GM23338 (cell line): ENCODE data around the gene DDX27. TPM values are rescaled to one million over a fixed set of nuclear protein-coding genes. Genes with fewer than 3 reads are reported as not detected.
A peak's percentile ranks its signal among the peaks of the same experiment; 100 is the strongest.

Experiments
- ATAC-seq: fragments of 200-7000 bp; cut with Tn5 transposase; 3 replicates; pipeline ENCODE4 v1.9.1; 2020
- DNase-seq: peaks from one replicate; pipeline ENCODE4 v3.0.0-alpha.2; 2015; ENCODE audit warnings: low spot score
- H2AFZ ChIP-seq: fragments of 200-600 bp; sonication (generic); 2 replicates; pipeline ENCODE4 v1.8.0; 2016; ENCODE audit warnings: antibody characterized with exemption, mild to moderate bottlenecking, moderate library complexity
- H3F3A ChIP-seq: fragments of 200-600 bp; sonication (generic); replicated peaks from 2 replicates; pipeline ENCODE4 v1.8.0; 2017; ENCODE audit warnings: antibody characterized with exemption, mixed run types, low read depth
- H3K27ac ChIP-seq: fragments of 200-600 bp; sonication (generic); 2 replicates; pipeline ENCODE4 v1.6.1; 2016; ENCODE audit warnings: low read depth
- H3K27me3 ChIP-seq: fragments of 200-600 bp; sonication (generic); 2 replicates; pipeline ENCODE4 v1.8.0; 2016; ENCODE audit warnings: mild to moderate bottlenecking, mixed run types, moderate library complexity; ENCODE audit not compliant: insufficient read depth
- H3K36me3 ChIP-seq: fragments of 200-600 bp; sonication (generic); 2 replicates; pipeline ENCODE4 v1.8.0; 2016; ENCODE audit warnings: mild to moderate bottlenecking; ENCODE audit not compliant: insufficient read depth
- H3K4me1 ChIP-seq: fragments of 200-600 bp; sonication (generic); 2 replicates; pipeline ENCODE4 v1.8.0; 2016; ENCODE audit warnings: mild to moderate bottlenecking, moderate library complexity; ENCODE audit not compliant: insufficient read depth
- H3K4me2 ChIP-seq: fragments of 200-600 bp; sonication (generic); 2 replicates; pipeline ENCODE4 v1.7.1; 2017; ENCODE audit warnings: mixed run types
- H3K4me3 ChIP-seq: fragments of 200-600 bp; sonication (generic); 2 replicates; pipeline ENCODE4 v1.6.1; 2016; ENCODE audit warnings: mixed run types
- H3K79me2 ChIP-seq: fragments of 200-600 bp; sonication (generic); replicated peaks from 2 replicates; pipeline ENCODE4 v1.8.0; 2017; ENCODE audit warnings: mild to moderate bottlenecking; ENCODE audit not compliant: insufficient read depth
- H3K9me2 ChIP-seq: fragments of 200-600 bp; sonication (generic); 2 replicates; pipeline ENCODE4 v1.8.0; 2017; ENCODE audit not compliant: insufficient read depth
- H4K20me1 ChIP-seq: fragments of 200-600 bp; sonication (generic); replicated peaks from 2 replicates; pipeline ENCODE4 v1.8.0; 2017; ENCODE audit warnings: mild to moderate bottlenecking; ENCODE audit not compliant: insufficient read depth
- H3K27ac Mint-ChIP-seq: 2 replicates; pipeline ENCODE4 v1.8.0; 2020; ENCODE audit warnings: inconsistent platforms, mild to moderate bottlenecking, moderate library complexity, mixed read lengths
- H3K27me3 Mint-ChIP-seq: 3 replicates; pipeline ENCODE4 v1.8.0; 2022; ENCODE audit warnings: low read depth, mild to moderate bottlenecking, moderate library complexity, mixed read lengths, inconsistent platforms; ENCODE audit not compliant: insufficient read depth, poor library complexity
- H3K36me3 Mint-ChIP-seq: 3 replicates; pipeline ENCODE4 v1.8.0; 2021; ENCODE audit warnings: low read depth, mild to moderate bottlenecking, inconsistent platforms, moderate library complexity, mixed read lengths
- H3K4me1 Mint-ChIP-seq: 3 replicates; pipeline ENCODE4 v1.8.0; 2020; ENCODE audit warnings: mild to moderate bottlenecking, inconsistent platforms, mixed read lengths
- H3K4me3 Mint-ChIP-seq: 3 replicates; pipeline ENCODE4 v1.8.0; 2021; ENCODE audit warnings: moderate library complexity, mild to moderate bottlenecking, inconsistent platforms, mixed read lengths
- H3K9me3 Mint-ChIP-seq: 3 replicates; pipeline ENCODE4 v1.8.0; 2020; ENCODE audit warnings: moderate library complexity, mild to moderate bottlenecking, inconsistent platforms, mixed read lengths
- CREB1 ChIP-seq: fragments of 250-450 bp; sonication (Bioruptor Pico); IDR thresholded peaks from 2 replicates; pipeline ENCODE4 v1.5.0; 2020; ENCODE audit warnings: low read depth, mild to moderate bottlenecking, moderate library complexity
- CTCF ChIP-seq, 2 experiments: fragments of 200-600 bp in 1 of 2; sonication (generic) in 1 of 2; conservative IDR thresholded peaks; 2 replicates each; pipeline versions ENCODE4 v1.5.1 to v1.6.1; 2016 to 2017; ENCODE audit warnings: antibody characterized with exemption in 2 of 2, low read depth in 2 of 2, mild to moderate bottlenecking in 2 of 2, moderate library complexity in 1 of 2
- EZH2 ChIP-seq: fragments of 200-600 bp; sonication (generic); IDR thresholded peaks from one replicate; pipeline ENCODE4 v1.8.0; 2017; ENCODE audit warnings: antibody characterized with exemption, mild to moderate bottlenecking, low read depth; ENCODE audit not compliant: unreplicated experiment
- EZH2phosphoT487 ChIP-seq: fragments of 200-600 bp; sonication (generic); IDR thresholded peaks from one replicate; pipeline ENCODE4 v1.8.1; 2018; ENCODE audit warnings: antibody characterized with exemption; ENCODE audit not compliant: unreplicated experiment
- NANOG ChIP-seq: IDR thresholded peaks from 2 replicates; pipeline ENCODE4 v1.6.1; 2016; ENCODE audit warnings: antibody characterized with exemption, borderline replicate concordance
- POLR2AphosphoS5 ChIP-seq: IDR thresholded peaks from 2 replicates; pipeline ENCODE4 v1.6.1; 2016; ENCODE audit warnings: antibody characterized with exemption, low read depth
- STAT1 ChIP-seq: IDR thresholded peaks from one replicate; pipeline ENCODE4 v1.6.1; 2016; ENCODE audit warnings: antibody characterized with exemption; ENCODE audit not compliant: unreplicated experiment
- ZNF114 ChIP-seq: fragments of 250-450 bp; sonication (Bioruptor Pico); IDR thresholded peaks from 2 replicates; pipeline ENCODE4 v1.5.0; 2020; ENCODE audit warnings: mild to moderate bottlenecking, moderate library complexity
- polyA plus RNA-seq: library from polyadenylated mRNA; unstranded; fragments of >200 nt; fragmentation: Nextera tagmentation; extraction: Ambion mirVana; gene quantifications from 2 replicates; pipeline ENCODE4 v1.2.1, GENCODE V29; 2016
- total RNA-seq: library from RNA; depleted of rRNA; stranded (reverse); fragments of >200 nt; shearing (Covaris generic); gene quantifications from 2 replicates; pipeline ENCODE4 v1.2.3, GENCODE V29; 2014
- TF ChIP-seq, protein P1 (sequence below): IDR thresholded peaks from one replicate; pipeline ENCODE4 v1.6.1; 2018; ENCODE audit warnings: antibody characterized with exemption; ENCODE audit not compliant: unreplicated experiment

Gene DDX27
- total and polyA plus RNA-seq, 2 experiments from 2014 or later, result 53.3 to 81.3 TPM

DNA sequence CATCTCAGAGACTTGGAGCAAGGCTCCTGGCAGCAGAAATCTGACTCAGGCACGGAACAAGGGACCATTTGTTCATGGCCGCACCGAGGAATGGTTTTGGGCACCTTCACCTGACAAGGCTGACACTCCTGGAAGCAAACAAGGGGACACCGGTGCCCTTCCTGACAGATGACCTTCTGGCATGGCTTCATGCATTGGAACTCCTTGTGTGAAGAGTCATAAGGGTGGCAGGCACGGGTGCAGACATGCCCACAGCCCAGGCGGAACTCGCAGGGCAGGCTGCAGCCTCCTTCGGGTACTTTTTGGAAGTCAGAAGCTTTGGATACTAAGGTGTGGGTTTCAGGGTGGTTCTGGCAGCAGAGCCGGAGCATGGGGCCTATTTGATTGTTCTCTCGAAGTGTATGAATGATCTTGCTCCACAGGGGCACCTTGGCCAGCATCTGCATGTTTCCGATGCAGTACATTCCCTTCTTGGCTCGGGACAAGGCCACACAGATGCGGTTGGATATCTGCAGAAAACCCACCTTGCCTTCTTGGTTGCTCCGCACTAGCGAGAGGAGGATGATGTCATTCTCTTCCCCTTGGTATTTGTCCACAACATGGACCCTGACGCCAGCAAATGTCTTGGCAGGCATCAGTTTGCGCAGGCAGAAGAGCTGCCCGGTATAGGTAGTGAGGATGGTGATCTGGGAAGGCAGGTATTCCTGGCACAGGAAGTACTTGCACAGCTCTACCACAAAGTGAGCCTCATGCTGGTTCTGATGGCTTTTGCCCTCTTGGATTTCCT lies 29.9 kb downstream of the DDX27 start:
- H3F3A ChIP-seq, result peaks cover 6% of the 10 kb centered on the region
- TF ChIP-seq, protein P1, sequence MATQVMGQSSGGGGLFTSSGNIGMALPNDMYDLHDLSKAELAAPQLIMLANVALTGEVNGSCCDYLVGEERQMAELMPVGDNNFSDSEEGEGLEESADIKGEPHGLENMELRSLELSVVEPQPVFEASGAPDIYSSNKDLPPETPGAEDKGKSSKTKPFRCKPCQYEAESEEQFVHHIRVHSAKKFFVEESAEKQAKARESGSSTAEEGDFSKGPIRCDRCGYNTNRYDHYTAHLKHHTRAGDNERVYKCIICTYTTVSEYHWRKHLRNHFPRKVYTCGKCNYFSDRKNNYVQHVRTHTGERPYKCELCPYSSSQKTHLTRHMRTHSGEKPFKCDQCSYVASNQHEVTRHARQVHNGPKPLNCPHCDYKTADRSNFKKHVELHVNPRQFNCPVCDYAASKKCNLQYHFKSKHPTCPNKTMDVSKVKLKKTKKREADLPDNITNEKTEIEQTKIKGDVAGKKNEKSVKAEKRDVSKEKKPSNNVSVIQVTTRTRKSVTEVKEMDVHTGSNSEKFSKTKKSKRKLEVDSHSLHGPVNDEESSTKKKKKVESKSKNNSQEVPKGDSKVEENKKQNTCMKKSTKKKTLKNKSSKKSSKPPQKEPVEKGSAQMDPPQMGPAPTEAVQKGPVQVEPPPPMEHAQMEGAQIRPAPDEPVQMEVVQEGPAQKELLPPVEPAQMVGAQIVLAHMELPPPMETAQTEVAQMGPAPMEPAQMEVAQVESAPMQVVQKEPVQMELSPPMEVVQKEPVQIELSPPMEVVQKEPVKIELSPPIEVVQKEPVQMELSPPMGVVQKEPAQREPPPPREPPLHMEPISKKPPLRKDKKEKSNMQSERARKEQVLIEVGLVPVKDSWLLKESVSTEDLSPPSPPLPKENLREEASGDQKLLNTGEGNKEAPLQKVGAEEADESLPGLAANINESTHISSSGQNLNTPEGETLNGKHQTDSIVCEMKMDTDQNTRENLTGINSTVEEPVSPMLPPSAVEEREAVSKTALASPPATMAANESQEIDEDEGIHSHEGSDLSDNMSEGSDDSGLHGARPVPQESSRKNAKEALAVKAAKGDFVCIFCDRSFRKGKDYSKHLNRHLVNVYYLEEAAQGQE, result no peak
- TF ChIP-seq CTCF (conservative IDR thresholded peaks at IDR 0.05; ENCODE audit: low read depth in 2 of 2) (no peak), CREB1 (CRISPR knock-in tag) (no peak), NANOG (no peak)
- H3K4me3 ChIP-seq, result no peak overlapping the region
- DNase-seq (peak; percentile 12), ATAC-seq (no peak)
- H3K27me3 Mint-ChIP-seq, result peaks cover 5% of the 10 kb centered on the region
- no peaks in the 10 kb centered on the region for H3K9me2 ChIP-seq
- no peak overlapping the region for H3K27ac Mint-ChIP-seq
- H3K36me3 Mint-ChIP-seq, result peaks cover 78% of the 10 kb centered on the region
- H3K79me2 ChIP-seq, result no peaks in the 10 kb centered on the region
- peaks cover 48% of the 10 kb centered on the region for H3K36me3 ChIP-seq
- no peak overlapping the region for H2AFZ ChIP-seq
- H3K4me1 ChIP-seq, result no peaks in the 10 kb centered on the region
- no peaks in the 10 kb centered on the region for H3K4me1 Mint-ChIP-seq
- no peak overlapping the region for H3K4me2 ChIP-seq
- H3K4me3 Mint-ChIP-seq, result no peak overlapping the region
- H4K20me1 ChIP-seq, result peaks cover 9% of the 10 kb centered on the region
- H3K9me3 Mint-ChIP-seq, result no peaks in the 10 kb centered on the region
- no peaks in the 10 kb centered on the region for H3K27me3 ChIP-seq
- 0 out of 2 replicates have a peak overlapping the region, but pooled peaks have one; percentile 26 for H3K27ac ChIP-seq

- no peaks in the 10 kb centered on the region for H3K4me1 ChIP-seq
- H3F3A ChIP-seq, result no peaks in the 10 kb centered on the region; the same call in 1 of the 2 replicates
- H3K79me2 ChIP-seq, result no peaks in the 10 kb centered on the region
- DNase-seq (no peak), ATAC-seq (no peak)
- peaks cover 2% of the 10 kb centered on the region; the same call in 1 of the 2 replicates for H4K20me1 ChIP-seq
- no peak overlapping the region for H2AFZ ChIP-seq
- Mint-ChIP-seq H3K9me3 (no peaks in the 10 kb centered on the region), H3K4me1 (no peaks in the 10 kb centered on the region), H3K36me3 (peaks cover 88% of the 10 kb centered on the region), H3K4me3 (no peak overlapping the region), H3K27me3 (peaks cover 5% of the 10 kb centered on the region), H3K27ac (no peak overlapping the region)
- H3K27me3 ChIP-seq, result no peaks in the 10 kb centered on the region
- peaks cover 73% of the 10 kb centered on the region for H3K36me3 ChIP-seq
- H3K27ac ChIP-seq, result no peak overlapping the region
- no peak overlapping the region for H3K4me2 ChIP-seq
- no peak overlapping the region for H3K4me3 ChIP-seq
- H3K9me2 ChIP-seq, result no peaks in the 10 kb centered on the region
- TF ChIP-seq, protein P1, result no peak
- no peak for TF ChIP-seq EZH2phosphoT487
- no peak for TF ChIP-seq CREB1 (CRISPR knock-in tag)
- TF ChIP-seq POLR2AphosphoS5, result no peak
- TF ChIP-seq ZNF114, result no peak
- TF ChIP-seq NANOG, result no peak
- no peak for TF ChIP-seq STAT1
- no peak for TF ChIP-seq EZH2
Observed at GRCh38 chr20:49252556-49253350, 33.5 kb downstream of the DDX27 start.
